KOPT-K1 (cell line): ENCODE results near the gene DEPDC4.
"Not testable (repeated sequence)": the region's sequence is repeated elsewhere in the genome, so short reads cannot be mapped to it uniquely, and the experiment has no call there.

ENCODE experiments used
- H3K27ac ChIP-seq: fragments of 200-600 bp; sonication (generic); 2 replicates; pipeline ENCODE4 v1.5.1; 2016; ENCODE audit warnings: antibody characterized with exemption, mild to moderate bottlenecking, low read depth, low read length; ENCODE audit not compliant: poor library complexity, severe bottlenecking
- H3K36me3 ChIP-seq: fragments of 200-600 bp; sonication (generic); 2 replicates; pipeline ENCODE4 v1.5.1; 2017; ENCODE audit warnings: antibody characterized with exemption, mild to moderate bottlenecking, low read length, moderate library complexity; ENCODE audit not compliant: insufficient read depth
- H3K9me3 ChIP-seq: fragments of 200-600 bp; sonication (generic); 2 replicates; pipeline ENCODE4 v1.5.1; 2017; ENCODE audit warnings: antibody characterized with exemption, low read length, mild to moderate bottlenecking; ENCODE audit not compliant: insufficient read depth, poor library complexity, severe bottlenecking

Gene DEPDC4

GRCh38 chr12:100273782-100274181 is 6.9 kb upstream of the DEPDC4 start:
- H3K9me3 ChIP-seq = peaks cover 6% of the 10 kb centered on the region
- peaks cover 7% of the 10 kb centered on the region; the same call in 1 of the 2 replicates for H3K36me3 ChIP-seq
- no peak overlapping the region for H3K27ac ChIP-seq

- Histone ChIP-seq H3K9me3 (no peaks in the 10 kb centered on the region), H3K27ac (no peak overlapping the region), H3K36me3 (no peaks in the 10 kb centered on the region; the same call in 1 of the 2 replicates)
Measured at GRCh38 chr12:100268835-100269564, 2.1 kb upstream of the DEPDC4 start.

- Histone ChIP-seq H3K36me3 (no peaks in the 10 kb centered on the region; the same call in 1 of the 2 replicates), H3K9me3 (no peaks in the 10 kb centered on the region), H3K27ac (peak overlapping the region; percentile 86)
Measured at GRCh38 chr12:100267603-100268281, 863 bp upstream of the DEPDC4 start.

- H3K36me3 ChIP-seq = no peaks in the 10 kb centered on the region
- no peaks in the 10 kb centered on the region for H3K9me3 ChIP-seq
- peak overlapping the region; percentile 86 for H3K27ac ChIP-seq
Measured at GRCh38 chr12:100266585-100266834, 369 bp downstream of the DEPDC4 start.

- Histone ChIP-seq H3K36me3 (no peaks in the 10 kb centered on the region), H3K27ac (peak overlapping the region; percentile 86)
Measured at GRCh38 chr12:100265732-100266584, 921 bp downstream of the DEPDC4 start.

GRCh38 chr12:100265107-100265506 is 1.8 kb downstream of the DEPDC4 start:
- H3K36me3 ChIP-seq, H3K27ac ChIP-seq, H3K9me3 ChIP-seq: not testable (repeated sequence)

More at GRCh38 chr12:100265732-100266584, 921 bp downstream of the DEPDC4 start:
- no peaks in the 10 kb centered on the region for H3K9me3 ChIP-seq

- Histone ChIP-seq H3K27ac (no peak overlapping the region), H3K9me3 (no peaks in the 10 kb centered on the region)
Measured at GRCh38 chr12:100263131-100263530, 3.7 kb downstream of the DEPDC4 start.

GRCh38 chr12:100258127-100258526 is 8.8 kb downstream of the DEPDC4 start:
- no peaks in the 10 kb centered on the region for H3K9me3 ChIP-seq
- H3K36me3 ChIP-seq = no peaks in the 10 kb centered on the region

More at GRCh38 chr12:100263131-100263530, 3.7 kb downstream of the DEPDC4 start:
- no peaks in the 10 kb centered on the region for H3K36me3 ChIP-seq

GRCh38 chr12:100254876-100255275 is 12.0 kb downstream of the DEPDC4 start:
- H3K36me3 ChIP-seq = no peaks in the 10 kb centered on the region
- no peak overlapping the region for H3K27ac ChIP-seq
- H3K9me3 ChIP-seq = no peaks in the 10 kb centered on the region

More at GRCh38 chr12:100258127-100258526, 8.8 kb downstream of the DEPDC4 start:
- no peak overlapping the region for H3K27ac ChIP-seq

- Histone ChIP-seq H3K36me3 (no peaks in the 10 kb centered on the region), H3K27ac (no peak overlapping the region), H3K9me3 (no peaks in the 10 kb centered on the region)
Measured at GRCh38 chr12:100253437-100253836, 13.4 kb downstream of the DEPDC4 start.

- H3K36me3 ChIP-seq = no peaks in the 10 kb centered on the region
- H3K9me3 ChIP-seq = no peaks in the 10 kb centered on the region
- H3K27ac ChIP-seq = no peak overlapping the region
Measured at GRCh38 chr12:100251917-100252316, 15.0 kb downstream of the DEPDC4 start.

- Histone ChIP-seq H3K9me3 (no peaks in the 10 kb centered on the region), H3K36me3 (no peaks in the 10 kb centered on the region), H3K27ac (no peak overlapping the region)
Measured at GRCh38 chr12:100249941-100250340, 16.9 kb downstream of the DEPDC4 start.

- Histone ChIP-seq H3K36me3 (no peaks in the 10 kb centered on the region), H3K27ac (no peak overlapping the region), H3K9me3 (no peaks in the 10 kb centered on the region)
Measured at GRCh38 chr12:100248886-100249285, 18.0 kb downstream of the DEPDC4 start.

GRCh38 chr12:100247765-100248164 is 19.1 kb downstream of the DEPDC4 start:
- Histone ChIP-seq H3K36me3 (no peaks in the 10 kb centered on the region), H3K27ac (no peak overlapping the region), H3K9me3 (no peaks in the 10 kb centered on the region)

GRCh38 chr12:100243137-100243536 is 23.7 kb downstream of the DEPDC4 start:
- H3K36me3 ChIP-seq = no peaks in the 10 kb centered on the region
- no peaks in the 10 kb centered on the region for H3K9me3 ChIP-seq
- H3K27ac ChIP-seq = no peak overlapping the region
